Cerebellar nuclear complex (tissue), 1 donor: ENCODE data around the gene GPR153.
"Not testable (repeated sequence)": the region's sequence is repeated elsewhere in the genome, so short reads cannot be mapped to it uniquely, and the experiment has no call there.

Experiments used
- DNase-seq, 2 experiments: peaks; one replicate each; lab custom pipeline; 2025; lab: John Stamatoyannopoulos, UW

GPR153 gene

DNA sequence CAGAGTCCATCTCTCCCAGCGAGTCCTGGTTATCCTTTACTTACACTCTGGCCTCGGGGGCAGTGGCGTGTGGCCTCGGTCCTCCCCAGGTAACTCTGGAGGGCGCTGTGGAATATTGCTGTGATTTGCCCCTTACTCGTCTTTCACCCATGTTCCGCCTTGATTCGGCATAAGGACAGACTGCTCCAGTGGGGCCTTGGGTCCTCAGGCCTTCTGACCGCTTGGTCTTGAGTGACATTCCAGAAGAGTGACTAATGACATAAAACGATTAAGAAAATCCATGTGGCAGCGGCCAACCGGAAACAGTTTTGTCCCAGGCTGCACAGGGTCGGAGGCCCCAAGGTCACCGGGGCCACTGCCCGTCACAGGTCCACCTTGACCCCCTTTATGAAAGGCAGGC lies 36.2 kb downstream of the GPR153 start:
- no peak for DNase-seq

DNA sequence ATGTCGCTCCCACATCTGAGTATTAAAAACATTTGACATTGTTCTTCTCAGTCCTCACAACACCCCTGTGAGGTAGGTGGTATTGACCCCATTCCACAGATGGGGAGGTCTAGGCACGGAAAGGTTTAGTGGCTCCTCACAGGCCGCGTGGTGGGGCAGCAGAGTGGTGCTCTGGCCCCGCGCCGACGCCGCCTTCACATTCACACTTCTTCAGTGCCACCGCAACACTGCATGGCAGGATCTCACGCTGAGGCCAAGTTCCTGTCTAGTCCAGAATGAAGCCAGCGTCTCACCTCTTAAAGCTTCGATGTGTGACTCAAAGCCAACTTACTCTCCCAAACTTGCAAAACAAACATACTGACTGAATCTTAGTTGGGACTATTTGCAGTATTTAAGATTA lies 37.3 kb downstream of the GPR153 start:
- DNase-seq, result no peak

DNA sequence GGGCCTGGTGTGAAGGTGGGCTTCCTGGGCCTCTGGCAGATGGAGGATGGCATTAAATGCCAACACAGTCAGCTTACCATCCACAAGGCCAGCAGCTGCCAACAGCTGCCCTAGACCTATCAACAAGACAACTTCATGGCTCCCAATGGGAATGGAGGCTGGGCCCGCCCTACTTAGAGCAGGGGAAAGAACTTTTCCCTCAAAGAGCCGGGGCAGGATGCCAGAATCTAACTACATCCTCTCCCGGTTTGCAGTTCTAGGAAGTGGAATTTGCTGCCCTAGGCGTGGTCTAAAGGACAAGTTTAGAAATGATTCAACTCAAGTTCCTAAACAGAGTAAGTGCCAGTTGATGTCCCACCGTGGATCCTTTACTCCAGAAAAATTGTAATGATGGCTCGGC lies 38.3 kb downstream of the GPR153 start:
- no peak for DNase-seq

DNA sequence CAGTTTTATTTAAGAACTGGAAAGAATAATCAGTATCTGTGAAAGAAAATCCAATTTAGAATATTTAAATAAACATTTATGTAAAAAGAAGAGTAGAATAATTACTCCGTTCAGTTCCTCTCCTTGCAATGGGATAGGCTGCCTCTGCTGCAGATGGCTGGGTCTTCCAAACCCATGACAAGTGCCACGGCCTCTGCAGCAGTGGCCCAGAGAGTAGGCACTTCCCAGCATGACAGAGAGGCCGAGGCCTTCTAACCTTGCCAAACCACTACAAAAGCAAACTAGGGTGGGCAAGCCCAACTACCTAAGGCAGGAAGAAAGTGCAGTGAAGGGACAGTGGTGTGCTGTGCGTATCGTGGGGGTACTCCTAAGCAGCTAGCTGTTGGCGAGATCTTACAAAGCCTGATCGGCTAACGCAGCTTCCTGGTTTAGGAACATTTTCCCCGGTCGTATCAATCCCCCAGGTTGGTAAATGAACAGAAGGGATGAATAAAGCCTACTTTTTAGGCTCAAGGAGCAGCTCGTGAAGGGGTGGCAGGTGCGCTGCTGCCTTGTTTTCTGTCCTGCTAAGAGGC lies 39.6 kb downstream of the GPR153 start:
- no peak for DNase-seq

DNA sequence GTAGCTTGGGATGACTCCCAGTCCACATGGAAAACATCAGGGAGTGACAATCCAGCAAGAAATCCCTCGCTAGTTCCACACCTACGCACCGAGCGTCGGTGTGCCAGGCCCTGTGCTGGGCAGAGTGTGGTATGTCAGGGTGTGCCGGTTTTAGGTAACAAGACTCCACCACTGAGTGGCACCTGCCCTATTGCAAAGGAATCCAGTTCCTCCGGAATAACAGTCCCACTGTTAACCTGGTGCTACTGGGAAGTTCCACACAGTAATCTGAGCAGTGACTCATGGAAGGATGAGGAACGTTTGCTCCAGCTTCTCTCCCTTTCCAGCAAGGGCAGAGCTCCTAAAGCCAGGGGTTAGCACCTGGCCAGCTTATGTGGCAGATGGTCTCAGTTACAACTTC lies 40.7 kb downstream of the GPR153 start:
- no peak for DNase-seq

DNA sequence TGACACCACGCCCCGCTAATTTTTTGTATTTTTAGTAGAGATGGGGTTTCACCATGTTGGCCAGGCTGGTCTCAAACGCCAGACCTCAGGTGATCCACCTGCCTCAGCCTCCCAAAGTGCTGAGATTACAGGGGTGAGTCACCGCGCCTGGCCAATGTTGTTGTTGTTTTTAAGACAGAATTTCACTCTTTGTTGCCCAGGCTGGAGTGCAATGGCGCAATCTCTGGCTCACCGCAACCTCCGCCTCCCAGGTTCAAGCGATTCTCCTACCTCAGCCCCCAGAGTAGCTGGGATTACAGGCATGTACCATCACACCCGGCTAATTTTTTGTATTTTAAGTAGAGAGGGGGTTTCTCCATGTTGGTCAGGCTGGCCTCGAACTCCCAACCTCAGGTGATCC lies 41.3 kb downstream of the GPR153 start:
- DNase-seq, result not testable (repeated sequence)

DNA sequence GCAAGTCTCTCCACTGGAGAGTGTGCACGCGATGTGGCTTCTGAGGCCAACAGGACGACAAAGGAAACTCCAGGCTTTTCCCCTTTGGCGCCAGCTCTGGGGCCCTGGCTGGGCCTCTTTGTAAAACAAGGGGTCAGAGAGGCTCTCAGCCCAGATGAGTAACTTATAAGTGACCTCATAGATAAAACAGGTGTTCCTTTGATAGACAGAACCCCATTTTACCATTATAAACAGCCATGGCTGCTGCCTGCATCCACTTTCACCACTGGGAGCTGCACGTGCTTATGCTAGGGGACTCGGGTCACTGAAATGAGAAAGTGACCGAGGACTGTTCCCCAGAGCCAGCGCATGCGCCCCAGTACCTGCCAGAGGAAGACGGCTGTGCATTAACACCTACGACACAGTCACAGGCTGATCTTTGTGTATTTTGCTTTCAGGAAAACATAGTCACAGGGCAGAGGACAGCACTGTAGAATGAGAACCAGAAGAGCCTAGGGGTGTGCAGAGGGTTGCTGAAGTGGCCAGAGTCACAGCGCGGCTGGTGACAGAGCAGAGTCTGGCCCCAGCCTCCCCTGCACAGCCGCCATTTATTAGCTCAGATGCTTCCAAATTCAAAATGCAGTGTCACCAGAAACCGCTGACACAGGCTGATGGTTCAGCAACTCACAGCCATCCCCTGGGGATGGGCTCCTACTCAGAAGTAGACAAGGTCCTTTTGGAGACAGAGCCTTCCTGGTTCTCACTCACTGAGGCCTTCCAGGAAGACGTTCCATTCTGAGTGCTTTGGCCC lies 42.3 kb downstream of the GPR153 start:
- DNase-seq, result no peak

DNA sequence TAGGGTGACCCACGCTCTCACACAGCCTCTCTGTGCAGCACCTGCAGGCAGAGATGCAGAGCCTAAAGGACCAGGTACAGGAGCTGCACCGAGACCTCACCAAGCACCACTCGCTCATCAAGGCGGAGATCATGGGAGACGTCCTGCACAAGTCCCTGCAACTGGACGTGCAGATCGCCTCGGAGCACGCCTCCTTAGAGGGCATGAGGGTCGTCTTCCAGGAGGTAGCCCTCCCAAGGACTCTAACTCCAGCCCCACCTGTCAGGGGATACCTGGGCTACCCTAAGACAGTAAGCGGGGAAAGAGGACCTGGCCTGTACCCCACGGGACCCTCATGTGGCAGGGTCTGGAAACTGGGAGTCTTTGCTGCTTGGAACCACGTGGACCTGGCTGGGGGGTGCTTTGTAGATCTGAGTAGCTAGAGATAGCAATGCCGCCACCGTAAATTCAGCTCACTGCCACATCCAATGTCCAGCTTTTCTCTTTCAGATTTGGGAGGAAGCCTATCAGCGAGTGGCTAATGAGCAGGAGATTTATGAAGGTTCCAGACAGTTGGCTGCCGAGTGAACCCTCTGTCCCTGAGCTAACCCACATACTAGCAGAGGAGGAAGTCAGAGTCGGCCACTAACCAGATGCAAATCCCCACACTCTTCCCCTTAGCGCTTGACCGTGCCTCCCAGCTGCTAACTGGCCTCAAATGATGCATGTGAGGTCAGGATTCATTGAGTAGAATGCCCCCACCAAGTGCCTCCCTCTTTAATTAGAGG lies 48.5 kb downstream of the GPR153 start:
- DNase-seq, result no peak

DNA sequence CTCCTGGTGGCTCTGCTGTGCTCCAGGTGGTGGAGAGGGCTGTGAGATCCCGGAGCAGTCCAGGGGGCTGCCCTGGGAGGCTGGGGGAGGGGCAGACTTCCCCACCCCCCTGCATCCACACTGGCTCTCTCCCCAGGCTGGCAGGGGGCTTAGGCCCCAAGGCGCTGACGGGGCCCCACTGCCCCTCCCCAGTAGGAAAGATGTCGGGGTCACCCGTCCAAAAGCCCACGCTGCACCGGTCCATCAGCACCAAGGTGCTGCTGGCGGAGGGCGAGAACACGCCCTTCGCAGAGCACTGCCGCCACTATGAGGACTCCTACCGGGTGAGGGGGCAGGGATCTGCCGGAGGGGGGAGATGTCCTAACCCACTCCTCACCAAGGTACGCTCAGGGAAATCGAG lies 49.2 kb downstream of the GPR153 start:
- DNase-seq, result no peak

DNA sequence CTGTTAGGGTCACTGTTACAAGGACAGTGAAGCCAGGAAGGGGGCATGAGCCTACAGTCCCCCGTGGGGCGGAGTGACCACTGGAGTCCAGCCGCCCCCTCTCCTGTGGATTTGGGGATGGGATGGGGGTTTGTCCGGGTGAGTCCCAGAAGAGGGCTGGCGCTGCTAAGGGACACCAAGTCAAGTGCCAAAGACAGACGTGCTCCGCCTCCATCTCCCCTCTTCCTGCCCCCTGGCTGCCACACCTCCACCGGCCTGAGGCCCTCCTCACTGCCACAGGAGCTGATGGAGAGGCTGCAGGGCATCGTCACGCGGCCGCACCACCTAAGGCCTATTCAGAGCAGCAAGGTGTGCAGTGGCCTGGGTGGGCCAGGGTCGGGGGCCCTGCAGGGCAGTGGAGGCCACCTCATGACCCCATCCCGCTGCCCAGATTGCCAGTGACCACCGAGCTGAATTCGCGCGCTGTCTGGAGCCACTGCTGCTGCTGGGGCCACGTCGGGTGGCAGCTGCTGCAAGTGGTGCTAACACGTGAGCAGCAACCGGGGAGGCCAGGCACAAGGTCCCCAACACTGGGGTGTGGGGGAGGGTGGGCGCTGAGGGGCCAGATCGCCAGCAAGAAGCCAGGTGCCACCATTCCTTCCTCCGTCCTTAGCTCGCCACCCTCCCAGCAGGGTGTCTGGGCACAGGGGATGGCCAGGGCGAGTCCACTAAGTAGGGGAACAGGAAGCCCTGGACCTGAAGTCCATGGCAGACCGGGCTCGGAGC lies 50.1 kb downstream of the GPR153 start:
- no peak for DNase-seq

DNA sequence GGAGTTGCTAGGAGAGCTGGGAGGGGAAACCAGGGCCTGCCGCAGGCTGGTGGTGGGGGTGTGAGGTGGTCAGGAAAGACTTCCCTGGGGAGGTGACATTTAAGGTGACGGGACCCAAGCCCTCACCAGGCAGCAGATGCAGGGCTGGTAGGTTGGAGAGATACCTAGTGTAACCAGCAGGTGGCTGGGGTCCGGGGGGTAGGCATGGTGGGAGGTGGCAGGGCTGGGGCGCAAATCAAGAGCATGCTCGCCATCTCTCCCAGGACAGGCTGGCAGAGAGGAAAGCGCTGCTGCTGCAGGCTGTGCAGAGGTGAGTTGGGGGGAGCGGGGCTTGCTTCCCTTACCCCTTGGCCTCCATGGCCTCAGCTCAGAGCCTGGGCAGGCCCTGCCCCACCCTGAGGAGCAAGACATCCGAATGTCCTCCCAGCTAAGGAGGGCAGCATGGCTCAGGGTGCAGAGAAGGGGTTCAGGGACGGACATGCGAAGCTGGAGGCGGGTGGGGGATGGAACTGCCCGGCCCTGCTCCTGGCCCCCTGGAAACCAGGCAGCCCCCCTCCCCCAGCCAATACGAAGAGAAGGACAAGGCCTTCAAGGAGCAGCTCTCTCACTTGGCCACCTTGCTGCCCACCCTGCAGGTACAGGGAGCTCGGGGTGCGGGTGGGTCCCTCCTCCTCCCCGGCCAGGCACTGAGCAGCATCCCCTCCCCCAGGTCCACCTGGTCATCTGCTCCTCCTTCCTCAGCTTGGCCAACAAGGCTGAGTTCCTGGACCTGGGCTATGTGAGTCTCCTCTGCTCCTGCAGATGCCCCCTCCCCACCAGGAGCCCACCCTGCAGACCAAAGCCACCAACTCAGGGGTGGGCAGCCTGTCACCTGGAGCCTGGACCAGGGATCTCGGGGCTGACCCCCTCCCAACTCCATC lies 51.0 kb downstream of the GPR153 start:
- no peak for DNase-seq

DNA sequence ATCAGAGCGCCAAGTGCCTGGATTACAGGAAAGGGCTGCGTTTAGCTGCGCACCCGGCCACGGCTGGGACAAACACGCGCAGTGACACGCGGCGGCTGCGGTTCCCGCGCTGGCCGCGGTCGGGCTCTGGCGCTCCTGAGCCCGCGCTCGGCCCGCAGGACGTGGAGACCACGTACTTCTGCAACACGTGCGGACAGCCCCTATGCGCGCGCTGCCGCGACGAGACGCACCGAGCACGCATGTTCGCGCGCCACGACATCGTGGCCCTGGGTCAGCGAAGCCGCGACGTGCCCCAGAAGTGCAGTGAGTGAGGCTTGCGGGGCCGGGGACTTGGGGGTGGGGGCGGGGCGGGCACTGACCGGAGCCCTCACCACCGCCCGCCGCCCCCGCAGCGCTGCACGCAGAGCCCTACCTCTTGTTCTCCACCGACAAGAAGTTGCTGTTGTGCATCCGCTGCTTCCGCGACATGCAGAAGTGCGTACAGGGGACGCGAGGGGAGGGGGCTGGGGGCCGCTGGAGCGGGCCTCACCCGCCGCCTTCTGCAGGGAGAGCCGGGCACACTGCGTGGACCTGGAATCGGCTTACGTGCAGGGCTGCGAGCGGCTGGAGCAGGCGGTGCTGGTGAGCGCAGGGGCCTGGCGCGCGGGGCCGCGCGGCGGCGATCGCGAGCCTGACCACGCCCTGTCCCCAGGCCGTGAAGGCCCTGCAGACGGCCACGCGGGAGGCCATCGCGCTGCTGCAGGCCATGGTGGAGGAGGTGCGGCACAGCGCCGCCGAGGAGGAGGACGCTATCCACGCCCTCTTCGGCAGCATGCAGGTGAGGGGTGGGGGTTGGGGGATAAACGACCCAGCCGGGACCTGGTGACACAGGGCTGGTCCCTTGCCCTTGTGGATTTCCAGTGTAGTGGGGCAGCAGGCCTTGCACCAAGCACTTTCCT lies 51.9 kb downstream of the GPR153 start:
- no peak for DNase-seq

DNA sequence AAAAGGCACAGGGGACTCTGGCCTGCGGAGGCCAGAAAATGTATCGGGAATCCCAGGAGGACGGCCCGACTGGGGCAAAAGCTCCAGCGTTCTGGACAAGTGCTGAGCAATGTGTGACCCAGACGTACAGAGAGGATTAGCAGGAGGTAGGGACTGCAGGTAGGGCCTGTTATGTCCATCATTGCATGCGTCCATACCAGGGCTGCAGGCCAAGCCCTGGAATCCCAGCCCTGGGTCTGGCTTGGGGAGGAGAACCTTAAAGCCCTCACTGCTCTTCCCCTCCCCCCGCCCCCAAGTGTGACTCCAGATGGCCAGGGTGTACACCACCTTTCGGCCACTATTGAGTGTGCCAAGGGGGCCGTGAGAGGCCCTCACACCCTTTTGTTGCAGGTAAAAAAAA lies 53.0 kb downstream of the GPR153 start:
- DNase-seq, result no peak

DNA sequence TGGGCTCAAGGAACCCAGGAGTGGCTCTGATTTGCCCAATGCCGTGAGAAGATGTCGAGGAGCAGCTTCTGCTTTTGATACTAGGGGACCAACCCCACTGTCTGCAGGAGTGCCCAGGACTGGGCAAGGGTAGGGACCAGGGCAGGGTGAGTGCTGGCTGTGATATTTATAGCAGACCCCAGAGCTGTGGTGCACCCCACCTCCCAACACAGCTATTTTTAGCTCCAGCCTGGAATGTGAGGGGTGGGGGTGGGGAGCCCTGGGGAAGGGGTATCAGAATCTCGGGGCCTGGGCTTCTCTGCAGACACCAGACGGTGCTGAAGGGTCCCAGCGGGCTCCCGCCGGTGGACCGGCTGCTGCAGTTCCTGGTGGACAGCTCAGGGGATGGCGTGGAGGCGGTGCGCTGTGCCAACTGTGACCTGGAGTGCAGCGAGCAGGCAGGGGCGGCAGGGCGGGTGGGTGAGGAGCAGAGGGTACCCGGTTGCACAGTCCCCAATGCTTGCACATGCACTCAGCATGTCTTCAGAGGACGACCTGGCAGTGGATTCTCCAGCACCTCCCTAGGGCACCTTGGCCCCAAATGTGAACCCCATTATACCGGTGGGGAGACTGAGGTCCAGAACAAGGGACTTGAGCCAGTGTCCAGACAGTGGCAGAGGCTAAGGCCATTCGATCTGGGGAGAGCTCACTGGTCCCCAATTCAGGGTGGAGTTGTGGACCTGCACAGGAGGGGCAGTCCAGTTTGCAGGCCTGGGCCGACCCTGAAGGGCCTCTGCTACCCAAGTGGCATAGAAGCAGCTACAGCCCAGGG lies 53.6 kb downstream of the GPR153 start:
- DNase-seq, result no peak

DNA sequence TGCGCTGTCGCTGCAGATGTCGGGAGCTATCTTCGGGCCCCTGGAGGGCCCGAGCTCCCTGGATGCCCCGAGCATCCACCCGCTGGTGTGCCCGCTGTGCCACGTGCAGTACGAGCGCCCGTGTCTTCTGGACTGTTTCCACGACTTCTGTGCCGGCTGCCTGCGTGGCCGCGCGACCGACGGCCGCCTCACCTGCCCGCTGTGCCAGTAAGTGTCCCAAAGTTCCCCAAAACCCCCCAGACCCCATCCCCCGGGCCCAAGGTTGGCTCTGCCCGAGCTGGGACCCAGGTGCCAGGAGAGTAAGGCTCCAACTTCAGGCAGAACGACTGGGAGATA lies 54.4 kb downstream of the GPR153 start:
- no peak for DNase-seq

DNA sequence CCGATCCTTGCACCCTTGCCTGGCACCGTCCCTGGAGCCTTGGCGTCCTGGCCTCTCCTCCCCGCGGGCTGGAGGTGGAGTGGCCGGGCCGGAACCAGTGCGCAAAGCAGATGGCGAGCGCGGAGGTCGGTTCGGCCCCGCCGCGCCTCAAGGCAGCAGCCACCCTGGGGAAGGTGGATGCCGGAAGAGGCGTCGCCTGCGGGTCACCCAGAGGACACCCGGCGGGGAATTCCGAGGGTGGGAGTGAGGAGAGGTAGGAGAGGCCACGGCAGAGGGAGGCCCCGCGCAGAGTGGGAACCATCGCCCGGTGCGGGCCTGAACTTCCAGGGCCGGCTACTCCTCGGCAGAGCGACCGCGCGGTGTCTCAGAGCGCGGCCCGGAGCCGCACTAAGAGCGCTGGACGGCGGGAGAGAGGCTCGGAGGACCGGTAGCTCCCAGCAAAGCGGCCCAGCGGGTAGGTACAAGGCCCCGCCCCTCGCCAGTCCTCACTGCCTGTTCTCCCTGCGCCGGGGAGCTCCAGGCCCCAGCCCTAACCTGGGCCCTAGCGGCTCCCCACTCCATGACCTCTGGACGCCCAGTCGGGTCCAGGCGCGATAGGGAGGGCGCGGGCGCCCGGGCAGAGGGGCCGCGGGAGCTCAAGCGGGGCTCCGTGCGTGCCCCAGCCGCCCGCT lies 54.9 kb downstream of the GPR153 start, which contains the start of gene RNF207:
Gene RNF207 (plus strand): TSS at position 271 of the 671 bp plus-strand sequence. CDS start 417 bp downstream, outside the sequence.
- no peak for DNase-seq

DNA sequence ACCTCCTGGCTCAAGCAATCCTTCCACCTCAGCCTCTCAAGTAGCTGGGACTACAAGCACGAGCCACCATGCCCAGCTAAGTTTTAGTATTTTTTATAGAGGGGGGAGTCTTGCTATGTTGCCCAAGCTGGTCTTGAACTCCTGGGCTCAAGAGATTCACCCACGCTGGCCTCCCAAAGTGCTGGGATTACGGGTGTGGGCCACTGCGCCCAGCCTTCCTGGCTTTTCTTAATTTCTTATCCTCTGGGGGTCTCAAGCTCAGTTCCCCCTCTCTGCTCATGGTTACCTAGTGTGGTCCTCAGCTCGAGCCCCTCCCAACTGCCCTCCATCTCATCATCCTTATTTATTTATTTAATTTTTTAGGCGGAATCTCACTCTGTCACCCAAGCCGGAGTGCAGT lies 58.6 kb downstream of the GPR153 start:
- DNase-seq, result no peak

DNA sequence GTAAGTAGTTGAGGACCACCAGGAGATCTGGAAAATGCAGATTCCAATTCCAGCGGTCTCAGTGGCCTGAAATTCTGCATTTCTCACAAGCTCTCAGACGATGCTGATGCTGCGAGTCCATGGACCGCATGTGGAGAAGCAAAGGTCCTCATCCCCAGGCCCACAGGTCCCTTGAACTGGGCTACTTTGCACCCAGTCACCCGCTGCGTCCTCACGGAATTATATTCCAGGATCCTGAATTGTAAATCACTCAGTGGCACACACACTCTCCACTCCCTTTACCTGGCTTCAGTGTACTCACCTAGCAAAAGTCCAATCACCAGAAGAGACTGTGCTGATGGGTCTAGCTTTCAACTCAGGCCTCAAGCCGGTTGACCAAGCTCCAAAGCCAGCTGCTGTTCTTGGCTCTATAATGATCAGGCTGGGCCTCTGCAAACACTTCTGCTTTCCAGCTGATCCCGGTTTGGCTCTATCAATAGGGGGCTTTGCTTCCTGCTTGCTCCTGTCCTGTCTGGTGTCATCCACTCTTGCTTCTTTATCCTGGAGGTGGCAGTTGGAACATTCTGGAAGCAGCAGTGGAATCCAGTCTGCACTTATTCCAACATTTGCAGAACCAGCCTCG lies 60.6 kb downstream of the GPR153 start:
- DNase-seq, result no peak
